ENCODE results near the gene SLC16A4.

GRCh38 chr1:110328274-110328673 lies 62.6 kb downstream of the SLC16A4 start:
- TF ChIP-seq GATA2 (IDR thresholded peaks at IDR 0.05; ENCODE audit: low read depth, low read length) (no peak), GATA3 (IDR thresholded peaks at IDR 0.05; ENCODE audit: low read depth, low read length) (no peak)

Measured in SH-SY5Y (cell line).